ENCODE results near the gene SORBS1. TPM values are rescaled to one million over a fixed set of nuclear protein-coding genes. Genes with fewer than 3 reads are reported as not detected.

The SORBS1 gene
- total RNA-seq, 2 experiments from 2014 or later: 0.57 to 3.1 TPM

DNA sequence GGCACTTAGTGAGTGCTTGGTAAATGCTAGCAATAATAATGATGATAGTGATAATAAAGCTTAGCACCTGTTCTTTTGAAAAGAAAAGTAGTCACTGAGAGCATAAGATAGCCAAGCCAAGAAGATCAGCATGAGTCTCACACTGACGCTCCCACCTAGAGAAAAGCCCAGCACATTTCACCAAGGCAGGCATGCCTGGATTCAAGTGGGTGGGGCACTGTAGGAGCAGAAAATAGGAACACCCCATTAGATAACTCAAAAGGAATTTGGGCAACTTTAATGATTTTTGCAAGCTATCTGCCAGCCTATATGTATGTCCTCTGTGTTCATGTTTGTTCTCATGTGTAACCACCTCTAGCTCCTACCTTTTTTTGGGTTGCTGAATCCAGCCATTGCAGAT is 18.1 kb upstream of the SORBS1 start:
- Histone ChIP-seq H3K4me1 (ENCODE audit: insufficient read depth, low read length, poor library complexity, severe bottlenecking) (no peaks in the 10 kb centered on the region), H4K20me1 (ENCODE audit: insufficient read depth, low read length) (no peaks in the 10 kb centered on the region), H2AFZ (ENCODE audit: low read length) (no peak overlapping the region), H3K4me2 (ENCODE audit: low read length) (no peak overlapping the region), H3K4me3 (ENCODE audit: low read depth, low read length, poor library complexity, severe bottlenecking) (no peak overlapping the region), H3K9me3 (ENCODE audit: low read length) (no peaks in the 10 kb centered on the region), H3K9me2 (ENCODE audit: insufficient read depth, low read length) (no peaks in the 10 kb centered on the region), H3K27ac (ENCODE audit: low read depth, low read length, poor library complexity, severe bottlenecking) (no peak overlapping the region), H3K79me2 (ENCODE audit: insufficient read depth, low read depth, low read length) (no peaks in the 10 kb centered on the region), H3K36me3 (ENCODE audit: insufficient read depth, low read length) (no peaks in the 10 kb centered on the region)
- ChIA-PET POLR2A (no interaction called here), CTCF (ENCODE audit: unreplicated experiment) (no interaction called here)
- BruUV-seq (replicated peaks): no TSS peak
- TF ChIP-seq, protein P1, sequence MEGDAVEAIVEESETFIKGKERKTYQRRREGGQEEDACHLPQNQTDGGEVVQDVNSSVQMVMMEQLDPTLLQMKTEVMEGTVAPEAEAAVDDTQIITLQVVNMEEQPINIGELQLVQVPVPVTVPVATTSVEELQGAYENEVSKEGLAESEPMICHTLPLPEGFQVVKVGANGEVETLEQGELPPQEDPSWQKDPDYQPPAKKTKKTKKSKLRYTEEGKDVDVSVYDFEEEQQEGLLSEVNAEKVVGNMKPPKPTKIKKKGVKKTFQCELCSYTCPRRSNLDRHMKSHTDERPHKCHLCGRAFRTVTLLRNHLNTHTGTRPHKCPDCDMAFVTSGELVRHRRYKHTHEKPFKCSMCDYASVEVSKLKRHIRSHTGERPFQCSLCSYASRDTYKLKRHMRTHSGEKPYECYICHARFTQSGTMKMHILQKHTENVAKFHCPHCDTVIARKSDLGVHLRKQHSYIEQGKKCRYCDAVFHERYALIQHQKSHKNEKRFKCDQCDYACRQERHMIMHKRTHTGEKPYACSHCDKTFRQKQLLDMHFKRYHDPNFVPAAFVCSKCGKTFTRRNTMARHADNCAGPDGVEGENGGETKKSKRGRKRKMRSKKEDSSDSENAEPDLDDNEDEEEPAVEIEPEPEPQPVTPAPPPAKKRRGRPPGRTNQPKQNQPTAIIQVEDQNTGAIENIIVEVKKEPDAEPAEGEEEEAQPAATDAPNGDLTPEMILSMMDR (conservative IDR thresholded peaks at IDR 0.05; ENCODE audit: low read length): no peak
- TF ChIP-seq EZH2phosphoT487 (IDR thresholded peaks at IDR 0.05; ENCODE audit: borderline replicate concordance, low read depth, low read length): no peak
- DNase-seq (ENCODE audit: low spot score): no peak
- intact Hi-C loops (cut with micrococcal nuclease; ENCODE audit: unreplicated experiment): no loop called here

DNA sequence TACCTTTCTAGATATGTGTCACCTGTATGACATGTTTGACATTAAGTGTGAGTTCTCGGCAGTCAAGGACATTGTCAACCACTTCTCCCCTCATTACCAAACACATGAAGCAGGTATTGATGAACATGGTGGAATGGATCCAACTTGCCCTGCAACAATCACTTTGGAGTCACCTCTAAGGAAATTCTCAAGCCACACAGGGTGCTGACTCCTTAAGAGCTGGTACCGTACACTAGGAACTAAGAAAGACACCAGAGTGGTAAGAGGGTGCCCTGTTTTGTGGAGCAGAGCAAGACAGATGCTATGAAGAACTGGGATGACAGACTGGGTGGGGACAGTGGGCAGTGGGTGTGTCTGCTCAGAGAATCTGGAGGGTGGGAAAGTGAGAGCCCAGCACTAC is 17.4 kb upstream of the SORBS1 start:
- Histone ChIP-seq H3K4me1 (ENCODE audit: insufficient read depth, low read length, poor library complexity, severe bottlenecking) (no peaks in the 10 kb centered on the region), H2AFZ (ENCODE audit: low read length) (no peak overlapping the region), H3K9me3 (ENCODE audit: low read length) (no peaks in the 10 kb centered on the region), H4K20me1 (ENCODE audit: insufficient read depth, low read length) (no peaks in the 10 kb centered on the region), H3K27ac (ENCODE audit: low read depth, low read length, poor library complexity, severe bottlenecking) (no peak overlapping the region), H3K79me2 (ENCODE audit: insufficient read depth, low read depth, low read length) (no peaks in the 10 kb centered on the region), H3K4me2 (ENCODE audit: low read length) (no peak overlapping the region), H3K9me2 (ENCODE audit: insufficient read depth, low read length) (no peaks in the 10 kb centered on the region), H3K4me3 (ENCODE audit: low read depth, low read length, poor library complexity, severe bottlenecking) (no peak overlapping the region), H3K36me3 (ENCODE audit: insufficient read depth, low read length) (no peaks in the 10 kb centered on the region)
- DNase-seq (ENCODE audit: low spot score): no peak
- CTCF ChIA-PET (ENCODE audit: unreplicated experiment): no interaction called here
- no TSS peak for BruUV-seq (replicated peaks)
- intact Hi-C loops (cut with micrococcal nuclease; ENCODE audit: unreplicated experiment): no loop called here
- POLR2A ChIA-PET: no interaction called here
- no peak for TF ChIP-seq EZH2phosphoT487 (IDR thresholded peaks at IDR 0.05; ENCODE audit: borderline replicate concordance, low read depth, low read length)
- TF ChIP-seq, protein P1 (conservative IDR thresholded peaks at IDR 0.05; ENCODE audit: low read length): no peak

DNA sequence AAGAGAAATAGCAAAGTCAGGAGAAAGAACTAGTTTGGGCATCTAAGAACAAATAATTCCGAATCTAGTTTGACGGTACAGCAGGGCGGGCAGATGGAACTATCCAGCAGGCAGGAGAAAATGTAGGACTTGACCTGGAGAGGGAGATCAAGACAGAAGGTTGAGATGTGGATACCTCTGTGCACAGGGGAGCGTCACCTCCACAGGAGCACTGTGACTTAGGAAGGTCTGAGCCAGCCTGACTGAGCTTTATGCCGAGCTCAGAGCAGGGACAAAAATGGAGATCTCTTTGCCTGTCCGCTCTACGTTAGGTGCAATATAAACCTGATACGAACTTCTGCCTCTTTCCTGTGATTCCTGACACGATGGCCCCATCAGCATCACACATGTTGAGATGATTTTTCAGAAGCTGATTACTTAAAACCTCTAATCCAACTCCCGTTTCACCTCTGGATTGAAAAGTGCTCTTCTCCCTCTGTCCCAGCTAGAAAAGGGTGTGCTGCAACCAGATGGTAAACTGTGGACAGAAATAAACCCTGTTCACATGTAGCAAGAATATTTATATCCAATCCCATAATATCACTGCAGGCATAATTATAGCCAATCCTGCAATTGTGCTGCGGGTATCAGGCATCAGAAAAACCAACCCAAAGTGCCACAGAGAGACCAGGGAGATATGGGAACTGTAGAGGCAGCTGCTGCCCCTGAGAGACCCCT is 13.6 kb upstream of the SORBS1 start:
- TF ChIP-seq EZH2phosphoT487 (IDR thresholded peaks at IDR 0.05; ENCODE audit: borderline replicate concordance, low read depth, low read length): no peak
- TF ChIP-seq, protein P1 (conservative IDR thresholded peaks at IDR 0.05; ENCODE audit: low read length): no peak
- POLR2A ChIA-PET: no interaction called here

More for the DNA sequence above, 13.6 kb upstream of the SORBS1 start:
- Histone ChIP-seq H3K36me3 (ENCODE audit: insufficient read depth, low read length) (no peaks in the 10 kb centered on the region), H3K27ac (ENCODE audit: low read depth, low read length, poor library complexity, severe bottlenecking) (no peak overlapping the region), H3K9me3 (ENCODE audit: low read length) (no peaks in the 10 kb centered on the region), H3K79me2 (ENCODE audit: insufficient read depth, low read depth, low read length) (no peaks in the 10 kb centered on the region), H2AFZ (ENCODE audit: low read length) (no peak overlapping the region), H3K4me3 (ENCODE audit: low read depth, low read length, poor library complexity, severe bottlenecking) (no peak overlapping the region), H4K20me1 (ENCODE audit: insufficient read depth, low read length) (no peaks in the 10 kb centered on the region), H3K4me2 (ENCODE audit: low read length) (no peak overlapping the region), H3K9me2 (ENCODE audit: insufficient read depth, low read length) (no peaks in the 10 kb centered on the region), H3K4me1 (ENCODE audit: insufficient read depth, low read length, poor library complexity, severe bottlenecking) (no peaks in the 10 kb centered on the region)
- no TSS peak for BruUV-seq (replicated peaks)
- CTCF ChIA-PET (ENCODE audit: unreplicated experiment): no interaction called here
- intact Hi-C loops (cut with micrococcal nuclease; ENCODE audit: unreplicated experiment): no loop called here
- DNase-seq (ENCODE audit: low spot score): no peak
